ENCODE data around the gene RBFOX2. TPM values are rescaled to one million over a fixed set of nuclear protein-coding genes. Genes with fewer than 3 reads are reported as not detected.

The RBFOX2 gene
- total and polyA plus RNA-seq, 4 donors = 29.9 to 152 (median 80.0) TPM

GRCh38 chr22:36016684-36017083 is 11.9 kb downstream of the RBFOX2 start:
- Histone ChIP-seq H3K4me3 (ENCODE audit: low read length in 2 of 2) (no peak overlapping the region), H3K27ac (ENCODE audit: low read depth in 1 of 2, low read length in 2 of 2) (no peak overlapping the region), H3K9me3 (ENCODE audit: control insufficient read depth, low read length) (no peaks in the 10 kb centered on the region), H3K36me3 (ENCODE audit: control insufficient read depth in 1 of 2, insufficient read depth in 2 of 2, low read length in 1 of 2) (no peaks in the 10 kb centered on the region), H3K4me1 (ENCODE audit: control insufficient read depth in 1 of 2, insufficient read depth in 2 of 2, low read length in 2 of 2) (peaks cover 0 to 6% of the 10 kb centered on the region in 2 donors), H3K27me3 (ENCODE audit: control insufficient read depth in 1 of 2, insufficient read depth in 2 of 2, low read length in 1 of 2) (no peaks in the 10 kb centered on the region)
- intact Hi-C loops (cut with DNase I) = no loop called here
- DNase-seq = no peak
- WGBS, 2 donors = 8 to 15% methylated on average over 2 of the region's 2 CpGs
- ATAC-seq (ENCODE audit: low FRiP score) = no peak

- Histone ChIP-seq H3K4me3 (ENCODE audit: low read length in 2 of 2) (no peak overlapping the region), H3K27ac (ENCODE audit: low read depth in 1 of 2, low read length in 2 of 2) (no peak overlapping the region), H3K4me1 (ENCODE audit: control insufficient read depth in 1 of 2, insufficient read depth in 2 of 2, low read length in 2 of 2) (peaks cover 0 to 3% of the 10 kb centered on the region in 2 donors), H3K9me3 (ENCODE audit: control insufficient read depth, low read length) (no peaks in the 10 kb centered on the region), H3K27me3 (ENCODE audit: control insufficient read depth in 1 of 2, insufficient read depth in 2 of 2, low read length in 1 of 2) (no peaks in the 10 kb centered on the region), H3K36me3 (ENCODE audit: control insufficient read depth in 1 of 2, insufficient read depth in 2 of 2, low read length in 1 of 2) (no peaks in the 10 kb centered on the region)
- ATAC-seq (ENCODE audit: low FRiP score) (peak; percentile 63), DNase-seq (no peak)
- intact Hi-C loops (cut with DNase I) = no loop called here
- 28 to 30% methylated on average over 2 of the region's 2 CpGs for WGBS, 2 donors
These were observed 12.7 kb downstream of the RBFOX2 start for GRCh38 chr22:36015811-36016529.

- ATAC-seq (ENCODE audit: low FRiP score) = no peak
- no peak for DNase-seq
- Histone ChIP-seq H3K27ac (ENCODE audit: low read depth in 1 of 2, low read length in 2 of 2) (no peak overlapping the region), H3K27me3 (ENCODE audit: control insufficient read depth in 1 of 2, insufficient read depth in 2 of 2, low read length in 1 of 2) (no peaks in the 10 kb centered on the region), H3K36me3 (ENCODE audit: control insufficient read depth in 1 of 2, insufficient read depth in 2 of 2, low read length in 1 of 2) (no peaks in the 10 kb centered on the region), H3K4me3 (ENCODE audit: low read length in 2 of 2) (no peak overlapping the region), H3K4me1 (ENCODE audit: control insufficient read depth in 1 of 2, insufficient read depth in 2 of 2, low read length in 2 of 2) (peaks cover 0 to 3% of the 10 kb centered on the region in 2 donors), H3K9me3 (ENCODE audit: control insufficient read depth, low read length) (no peaks in the 10 kb centered on the region)
- WGBS, 2 donors = 33 to 42% methylated on average over 4 of the region's 4 CpGs
- intact Hi-C loops (cut with DNase I) = no loop called here
These were observed 13.3 kb downstream of the RBFOX2 start for GRCh38 chr22:36015155-36015810.

- Histone ChIP-seq H3K4me1 (ENCODE audit: control insufficient read depth in 1 of 2, insufficient read depth in 2 of 2, low read length in 2 of 2) (peaks cover 0 to 3% of the 10 kb centered on the region in 2 donors), H3K27ac (ENCODE audit: low read depth in 1 of 2, low read length in 2 of 2) (no peak overlapping the region), H3K9me3 (ENCODE audit: control insufficient read depth, low read length) (no peaks in the 10 kb centered on the region), H3K27me3 (ENCODE audit: control insufficient read depth in 1 of 2, insufficient read depth in 2 of 2, low read length in 1 of 2) (no peaks in the 10 kb centered on the region), H3K36me3 (ENCODE audit: control insufficient read depth in 1 of 2, insufficient read depth in 2 of 2, low read length in 1 of 2) (no peaks in the 10 kb centered on the region), H3K4me3 (ENCODE audit: low read length in 2 of 2) (no peak overlapping the region)
- DNase-seq (no peak), ATAC-seq (ENCODE audit: low FRiP score) (no peak)
- 31 to 40% methylated on average over 4 of the region's 4 CpGs for WGBS, 2 donors
- intact Hi-C loops (cut with DNase I) = no loop called here
These were observed 14.0 kb downstream of the RBFOX2 start for GRCh38 chr22:36014546-36015074.

DNA sequence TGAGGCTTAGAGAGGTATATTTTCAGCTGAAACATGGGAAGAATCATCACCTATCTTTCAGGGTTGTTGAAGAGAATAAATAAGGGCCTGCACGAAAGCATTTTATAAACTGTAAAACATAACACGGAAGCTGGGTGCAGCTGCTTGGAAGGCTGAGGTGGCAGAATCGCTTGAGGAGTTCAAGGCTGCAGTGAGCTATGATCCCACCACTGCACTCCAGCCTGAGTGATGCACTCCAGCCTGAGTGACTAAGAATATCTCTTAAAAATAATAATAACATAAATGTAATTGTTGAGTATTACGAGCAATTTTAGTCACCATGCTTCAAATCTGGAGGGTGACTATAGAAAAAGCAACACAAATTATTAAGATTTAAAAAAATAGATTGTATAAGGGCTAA is 16.3 kb downstream of the RBFOX2 start:
- Histone ChIP-seq H3K4me1 (ENCODE audit: control insufficient read depth in 1 of 2, insufficient read depth in 2 of 2, low read length in 2 of 2) (peaks cover 0 to 3% of the 10 kb centered on the region in 2 donors), H3K27ac (ENCODE audit: low read depth in 1 of 2, low read length in 2 of 2) (no peak overlapping the region), H3K27me3 (ENCODE audit: control insufficient read depth in 1 of 2, insufficient read depth in 2 of 2, low read length in 1 of 2) (no peaks in the 10 kb centered on the region), H3K4me3 (ENCODE audit: low read length in 2 of 2) (no peak overlapping the region), H3K36me3 (ENCODE audit: control insufficient read depth in 1 of 2, insufficient read depth in 2 of 2, low read length in 1 of 2) (no peaks in the 10 kb centered on the region), H3K9me3 (ENCODE audit: control insufficient read depth, low read length) (no peaks in the 10 kb centered on the region)
- WGBS, 2 donors = 92 to 93% methylated on average over 4 of the region's 4 CpGs
- ATAC-seq (ENCODE audit: low FRiP score) = no peak
- no peak for DNase-seq
- intact Hi-C loops (cut with DNase I) = no loop called here

- 61 to 75% methylated on average over 2 of the region's 2 CpGs for WGBS, 2 donors
- peaks cover 0 to 3% of the 10 kb centered on the region in 2 donors for H3K4me1 ChIP-seq (ENCODE audit: control insufficient read depth in 1 of 2, insufficient read depth in 2 of 2, low read length in 2 of 2)
These were observed 17.7 kb downstream of the RBFOX2 start for GRCh38 chr22:36010882-36011281.

DNA sequence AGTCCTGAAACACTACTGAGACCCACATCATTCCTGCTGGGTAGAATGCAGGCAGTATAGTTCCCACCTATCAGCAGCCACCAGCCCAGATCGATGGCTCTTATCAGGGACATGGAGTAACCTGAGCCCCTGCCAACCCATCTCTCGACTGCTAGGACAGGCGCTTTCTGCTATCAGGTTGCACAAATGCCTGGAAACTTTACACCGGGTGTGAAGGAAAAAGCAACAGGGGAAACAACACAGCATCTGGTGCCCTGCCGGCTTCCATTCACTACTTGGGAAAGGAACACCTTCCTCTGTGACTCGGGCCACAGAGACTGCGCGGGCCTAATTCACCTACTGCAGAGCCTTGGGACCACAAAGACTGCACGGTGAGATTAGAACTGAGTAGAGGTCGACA is 18.5 kb downstream of the RBFOX2 start:
- WGBS, 2 donors = 54 to 56% methylated on average over 10 of the region's 10 CpGs
- H3K27ac ChIP-seq (ENCODE audit: low read depth in 1 of 2, low read length in 2 of 2) = no peak overlapping the region
- H3K36me3 ChIP-seq (ENCODE audit: control insufficient read depth in 1 of 2, insufficient read depth in 2 of 2, low read length in 1 of 2) = no peaks in the 10 kb centered on the region
- DNase-seq = no peak
- no peaks in the 10 kb centered on the region for H3K27me3 ChIP-seq (ENCODE audit: control insufficient read depth in 1 of 2, insufficient read depth in 2 of 2, low read length in 1 of 2)
- H3K9me3 ChIP-seq (ENCODE audit: control insufficient read depth, low read length) = no peaks in the 10 kb centered on the region
- H3K4me3 ChIP-seq (ENCODE audit: low read length in 2 of 2) = no peak overlapping the region
- intact Hi-C loops (cut with DNase I) = no loop called here
- no peak for ATAC-seq (ENCODE audit: low FRiP score)
- peaks cover 0 to 2% of the 10 kb centered on the region in 2 donors for H3K4me1 ChIP-seq (ENCODE audit: control insufficient read depth in 1 of 2, insufficient read depth in 2 of 2, low read length in 2 of 2)

More at GRCh38 chr22:36010882-36011281, 17.7 kb downstream of the RBFOX2 start:
- no peaks in the 10 kb centered on the region for H3K27me3 ChIP-seq (ENCODE audit: control insufficient read depth in 1 of 2, insufficient read depth in 2 of 2, low read length in 1 of 2)
- no peak for DNase-seq
- no peak overlapping the region for H3K4me3 ChIP-seq (ENCODE audit: low read length in 2 of 2)
- H3K9me3 ChIP-seq (ENCODE audit: control insufficient read depth, low read length) = no peaks in the 10 kb centered on the region
- intact Hi-C loops (cut with DNase I) = no loop called here
- H3K36me3 ChIP-seq (ENCODE audit: control insufficient read depth in 1 of 2, insufficient read depth in 2 of 2, low read length in 1 of 2) = no peaks in the 10 kb centered on the region
- ATAC-seq (ENCODE audit: low FRiP score) = no peak
- H3K27ac ChIP-seq (ENCODE audit: low read depth in 1 of 2, low read length in 2 of 2) = no peak overlapping the region

DNA sequence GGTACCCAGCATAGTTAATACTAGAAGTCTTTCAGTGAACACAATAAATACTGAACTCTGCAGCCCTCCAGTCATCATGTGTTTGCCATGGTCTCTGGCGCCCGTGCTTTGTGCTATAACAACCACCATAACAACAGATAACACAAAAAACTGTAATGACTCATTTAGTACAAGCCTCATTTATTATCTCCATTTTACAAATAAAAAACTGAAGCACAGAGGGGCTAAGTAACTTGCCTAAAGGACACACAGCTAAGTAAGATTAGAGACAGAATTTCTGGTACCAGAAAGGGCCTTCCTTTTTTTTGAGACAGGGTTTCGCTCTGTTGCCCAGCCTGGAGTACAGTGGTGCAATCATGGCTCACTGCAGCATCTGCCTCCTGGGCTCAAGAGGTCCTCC is 19.5 kb downstream of the RBFOX2 start:
- no peaks in the 10 kb centered on the region for H3K36me3 ChIP-seq (ENCODE audit: control insufficient read depth in 1 of 2, insufficient read depth in 2 of 2, low read length in 1 of 2)
- ATAC-seq (ENCODE audit: low FRiP score) (no peak), DNase-seq (no peak)
- H3K4me3 ChIP-seq (ENCODE audit: low read length in 2 of 2) = no peak overlapping the region
- 49 to 50% methylated on average over 3 of the region's 3 CpGs for WGBS, 2 donors
- H3K27me3 ChIP-seq (ENCODE audit: control insufficient read depth in 1 of 2, insufficient read depth in 2 of 2, low read length in 1 of 2) = no peaks in the 10 kb centered on the region
- H3K4me1 ChIP-seq (ENCODE audit: control insufficient read depth in 1 of 2, insufficient read depth in 2 of 2, low read length in 2 of 2) = peaks cover 0 to 4% of the 10 kb centered on the region in 2 donors
- H3K27ac ChIP-seq (ENCODE audit: low read depth in 1 of 2, low read length in 2 of 2) = no peak overlapping the region
- intact Hi-C loops (cut with DNase I) = no loop called here
- H3K9me3 ChIP-seq (ENCODE audit: control insufficient read depth, low read length) = no peaks in the 10 kb centered on the region

DNA sequence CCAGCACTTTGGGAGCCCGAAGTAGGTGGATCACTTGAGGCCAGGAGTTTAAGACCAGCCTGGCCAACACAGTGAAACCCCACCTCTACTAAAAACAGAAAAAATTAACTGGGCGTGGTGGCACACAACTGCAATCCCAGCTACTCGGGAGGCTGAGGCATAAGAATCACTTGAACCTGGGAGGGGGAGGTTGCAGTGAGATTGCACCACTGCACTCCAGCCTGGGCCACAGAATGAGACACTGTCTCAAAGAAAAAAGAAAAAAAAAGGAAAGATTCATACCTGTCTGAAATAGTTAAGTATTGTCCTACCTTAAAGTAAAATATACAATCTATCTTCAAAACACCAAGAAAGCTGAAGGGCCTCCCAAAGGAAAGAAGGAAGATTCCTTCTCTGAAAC is 20.1 kb downstream of the RBFOX2 start:
- H3K27me3 ChIP-seq (ENCODE audit: control insufficient read depth in 1 of 2, insufficient read depth in 2 of 2, low read length in 1 of 2) = no peaks in the 10 kb centered on the region
- DNase-seq (no peak), ATAC-seq (ENCODE audit: low FRiP score) (no peak)
- no peak overlapping the region for H3K4me3 ChIP-seq (ENCODE audit: low read length in 2 of 2)
- peaks cover 0 to 4% of the 10 kb centered on the region in 2 donors for H3K4me1 ChIP-seq (ENCODE audit: control insufficient read depth in 1 of 2, insufficient read depth in 2 of 2, low read length in 2 of 2)
- 78 to 85% methylated on average over 3 of the region's 3 CpGs for WGBS, 2 donors
- H3K27ac ChIP-seq (ENCODE audit: low read depth in 1 of 2, low read length in 2 of 2) = no peak overlapping the region
- no peaks in the 10 kb centered on the region for H3K36me3 ChIP-seq (ENCODE audit: control insufficient read depth in 1 of 2, insufficient read depth in 2 of 2, low read length in 1 of 2)
- no peaks in the 10 kb centered on the region for H3K9me3 ChIP-seq (ENCODE audit: control insufficient read depth, low read length)
- intact Hi-C loops (cut with DNase I) = no loop called here

Measured in aorta (tissue), 5 donors.